Lower lobe of right lung (tissue), 2 donors: ENCODE results near the gene HEATR5A. TPM values are rescaled to one million over a fixed set of nuclear protein-coding genes. Genes with fewer than 3 reads are reported as not detected.

Source experiments
- ATAC-seq, 2 donors: fragments of 200-7000 bp; cut with Tn5 transposase; one replicate each; pipeline ENCODE4 v1.9.1; 2020 to 2022; ENCODE audit warnings: mild to moderate bottlenecking in 2 of 2, moderate library complexity in 2 of 2
- DNase-seq: peaks from one replicate; pipeline ENCODE4 v3.0.0-alpha.2; 2020
- H3K27ac ChIP-seq: fragments of 200-600 bp; one replicate; pipeline ENCODE4 v1.8.0; 2022
- H3K27me3 ChIP-seq: fragments of 200-600 bp; one replicate; pipeline ENCODE4 v1.8.0; 2022; ENCODE audit warnings: low read depth
- H3K36me3 ChIP-seq: fragments of 200-600 bp; one replicate; pipeline ENCODE4 v1.8.0; 2022; ENCODE audit warnings: mild to moderate bottlenecking
- H3K4me1 ChIP-seq: fragments of 200-600 bp; one replicate; pipeline ENCODE4 v1.8.0; 2022
- H3K4me3 ChIP-seq: fragments of 200-600 bp; one replicate; pipeline ENCODE4 v1.8.0; 2022; ENCODE audit warnings: mild to moderate bottlenecking
- H3K9me3 ChIP-seq: fragments of 200-600 bp; one replicate; pipeline ENCODE4 v1.8.0; 2022
- CTCF ChIP-seq: fragments of 200-600 bp; IDR thresholded peaks from one replicate; pipeline ENCODE4 v1.8.0; 2022; ENCODE audit warnings: antibody characterized with exemption, mild to moderate bottlenecking
- intact Hi-C: fragments of 100-400 bp; cut with DNase I; formaldehyde crosslinking; loops from one replicate; pipeline ENCODE4 v1.11.0; 2022
- total RNA-seq: library from RNA; stranded (reverse); fragmentation: NEBNext Ultra II Directional; extraction: Animal tissue kit (Norgen Biotek cat#: 25700); gene quantifications from one replicate; pipeline ENCODE4 v1.2.1, GENCODE V29; 2021
- donor health status: DM: no; HTN: yes; CAD: no; lungs with severe emphysema.

Gene HEATR5A
- total RNA-seq, 1 donor from 2014 or later, result 41.6 TPM

DNA sequence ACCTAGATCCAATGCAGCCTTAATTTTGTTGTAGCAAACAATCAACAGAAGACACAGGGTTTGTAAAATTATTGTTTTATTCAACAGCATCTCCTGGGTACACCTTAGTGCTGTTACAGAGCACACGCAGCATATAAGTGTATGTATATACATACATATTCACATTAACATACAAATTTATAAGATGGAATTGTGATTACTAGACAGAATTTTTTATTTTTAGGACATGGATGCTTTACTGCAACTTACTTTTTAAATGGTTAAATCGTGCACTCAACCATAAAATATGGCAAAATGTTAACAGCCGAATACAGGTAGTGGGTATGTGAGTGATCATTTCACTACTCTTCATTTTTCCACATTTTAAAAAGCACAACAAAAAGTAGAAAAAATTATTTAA is 16.6 kb downstream of the HEATR5A start:
- ATAC-seq (no peak), DNase-seq (no peak)
- peaks cover 37% of the 10 kb centered on the region for H3K36me3 ChIP-seq
- H3K4me1 ChIP-seq, result no peaks in the 10 kb centered on the region
- H3K9me3 ChIP-seq, result no peaks in the 10 kb centered on the region
- intact Hi-C loops, result no loop called here
- H3K4me3 ChIP-seq, result no peak overlapping the region
- TF ChIP-seq CTCF, result no peak
- no peak overlapping the region for H3K27ac ChIP-seq
- H3K27me3 ChIP-seq, result no peaks in the 10 kb centered on the region

- no peak for TF ChIP-seq CTCF
- Histone ChIP-seq H3K27me3 (no peaks in the 10 kb centered on the region), H3K27ac (no peak overlapping the region), H3K4me1 (no peaks in the 10 kb centered on the region), H3K4me3 (no peak overlapping the region), H3K9me3 (no peaks in the 10 kb centered on the region), H3K36me3 (peaks cover 45% of the 10 kb centered on the region)
- DNase-seq (no peak), ATAC-seq (no peak)
- intact Hi-C loops, result no loop called here
These were observed 17.4 kb downstream of the HEATR5A start for GRCh38 chr14:31402764-31403439.

DNA sequence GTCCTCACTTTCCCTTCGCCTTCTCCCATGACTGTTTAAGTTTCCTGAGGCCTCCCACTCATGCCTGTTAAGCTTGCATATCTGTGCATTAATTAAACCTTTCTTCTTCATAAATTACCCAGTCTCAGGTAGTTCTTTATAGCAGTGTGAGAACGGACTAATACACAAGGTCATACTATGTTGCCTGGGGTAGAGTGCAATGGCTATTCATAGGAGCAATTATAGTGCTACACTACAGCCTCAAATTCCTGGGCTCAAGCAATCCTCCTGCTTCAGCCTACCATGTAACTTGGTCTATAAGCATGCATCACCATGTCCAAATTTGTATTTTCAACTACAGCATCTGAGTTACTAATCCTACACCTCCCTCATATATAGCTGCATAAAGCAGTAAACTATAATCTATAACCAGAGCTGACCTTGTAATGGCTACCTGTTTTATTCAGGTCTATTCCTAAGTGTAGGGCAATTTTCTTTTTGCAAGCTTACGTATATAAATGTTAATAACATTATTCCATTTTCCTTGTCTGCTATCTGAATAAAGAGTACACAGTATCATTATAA is 18.9 kb downstream of the HEATR5A start:
- Histone ChIP-seq H3K27me3 (no peaks in the 10 kb centered on the region), H3K36me3 (peaks cover 58% of the 10 kb centered on the region), H3K4me3 (no peak overlapping the region), H3K27ac (no peak overlapping the region), H3K4me1 (no peaks in the 10 kb centered on the region), H3K9me3 (no peaks in the 10 kb centered on the region)
- intact Hi-C loops, result no loop called here
- TF ChIP-seq CTCF, result no peak
- DNase-seq (no peak), ATAC-seq (no peak)

DNA sequence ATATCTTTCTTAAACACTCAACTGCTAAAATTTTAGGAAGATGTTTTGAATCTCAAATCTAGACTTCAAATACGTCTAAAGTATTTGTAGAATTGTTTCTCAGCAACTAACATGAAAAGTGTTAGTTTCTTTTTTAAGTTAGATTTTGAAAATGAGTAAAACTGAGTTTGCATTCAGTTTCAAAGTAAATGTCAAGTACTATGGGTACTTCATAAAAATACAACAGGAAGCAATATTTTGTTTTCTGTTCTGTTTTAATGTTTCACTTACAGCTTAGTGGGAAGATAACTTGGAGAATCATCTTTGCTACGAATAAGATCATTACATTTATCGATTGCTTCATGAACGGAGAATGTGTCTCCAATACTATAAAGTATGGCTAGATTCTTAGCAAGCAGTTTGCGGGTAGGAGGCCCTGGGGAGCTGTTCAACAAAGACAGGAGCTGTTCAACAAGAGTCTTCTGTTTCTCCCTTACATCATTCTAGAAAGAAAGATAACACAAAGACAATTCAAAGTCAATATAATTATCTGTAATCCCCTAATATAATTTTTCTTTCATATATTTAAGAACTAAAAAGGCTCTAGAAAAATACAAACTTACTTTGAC is 20.2 kb downstream of the HEATR5A start:
- Histone ChIP-seq H3K9me3 (no peaks in the 10 kb centered on the region), H3K27me3 (no peaks in the 10 kb centered on the region), H3K4me1 (no peaks in the 10 kb centered on the region), H3K27ac (no peak overlapping the region), H3K4me3 (no peak overlapping the region), H3K36me3 (peaks cover 69% of the 10 kb centered on the region)
- DNase-seq, result no peak
- TF ChIP-seq CTCF, result no peak
- intact Hi-C loops, result no loop called here
- no peak for ATAC-seq

DNA sequence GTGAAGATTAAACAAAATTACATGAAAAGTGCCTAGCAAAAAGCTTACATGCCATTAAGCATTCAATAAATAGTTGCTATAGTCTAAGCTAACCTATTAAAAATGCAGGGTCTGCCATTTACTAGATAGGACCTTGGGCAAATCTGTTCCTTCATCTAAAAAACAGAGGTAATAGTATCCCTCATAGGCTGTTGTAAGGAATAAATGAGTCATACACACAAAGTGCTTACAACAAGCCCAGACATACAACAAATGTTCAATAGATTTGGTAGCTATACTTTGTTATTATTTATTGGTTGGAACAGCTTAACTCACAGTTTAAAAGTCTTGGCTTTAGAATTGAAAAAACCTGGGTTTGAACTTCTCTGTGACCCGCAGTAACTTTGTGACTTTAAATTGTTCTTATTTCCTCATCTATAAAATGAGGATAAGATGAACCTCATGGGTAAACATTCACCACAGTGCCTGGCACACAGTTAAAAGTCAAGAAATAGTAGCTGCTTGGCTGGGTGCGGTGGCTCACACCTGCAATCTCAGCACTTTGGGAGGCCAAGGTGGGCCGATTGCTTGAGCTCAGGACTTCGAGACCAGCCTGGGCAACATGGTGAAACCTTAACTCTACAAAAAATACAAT is 24.7 kb downstream of the HEATR5A start:
- ATAC-seq, result no peak
- intact Hi-C loops, result no loop called here
- Histone ChIP-seq H3K4me1 (no peaks in the 10 kb centered on the region), H3K36me3 (peaks cover 89% of the 10 kb centered on the region), H3K27me3 (no peaks in the 10 kb centered on the region), H3K9me3 (no peaks in the 10 kb centered on the region), H3K4me3 (no peak overlapping the region), H3K27ac (no peak overlapping the region)
- DNase-seq, result no peak
- no peak for TF ChIP-seq CTCF
